CD4-positive, alpha-beta T cell (primary cell): ENCODE data around the gene THSD1. TPM values are rescaled to one million over a fixed set of nuclear protein-coding genes. Genes with fewer than 3 reads are reported as not detected.

Experiments
- ATAC-seq: fragments of 200-7000 bp; cut with Tn5 transposase; one replicate; pipeline ENCODE4 v1.10.0; 2022; ENCODE audit warnings: mild to moderate bottlenecking; ENCODE audit not compliant: poor library complexity
- CTCF ChIA-PET: fragments of 350-600 bp; sonication (Branson Sonifier 250); formaldehyde crosslinking; loops from one replicate; lab custom pipeline; 2021; ENCODE audit warnings: antibody characterized with exemption, inconsistent platforms; lab: Charles Lee
- POLR2A ChIA-PET: fragments of 350-600 bp; sonication (Branson Sonifier 250); formaldehyde crosslinking; loops from one replicate; lab custom pipeline; 2021; ENCODE audit warnings: antibody characterized with exemption, inconsistent platforms; lab: Charles Lee
- DNase-seq, 14 experiments: peaks; one replicate each; pipeline ENCODE4 v3.0.0-alpha.2; 2013 to 2020; ENCODE audit warnings: mixed read lengths in 2 of 14
- H3K27ac ChIP-seq, 2 donors: one replicate each; pipeline versions ENCODE4 v1.5.1 to v1.7.0; 2013; ENCODE audit warnings: low read length in 2 of 2, low read depth in 1 of 2, mild to moderate bottlenecking in 1 of 2
- H3K27me3 ChIP-seq, 2 experiments: 1 replicate in 1 of 2; 2 replicates in 1 of 2; pipeline versions ENCODE4 v1.6.1 to v1.7.0; 2013; ENCODE audit warnings: low read length in 2 of 2, control low read depth in 1 of 2, mild to moderate bottlenecking in 1 of 2, moderate library complexity in 1 of 2; ENCODE audit not compliant: insufficient read depth in 2 of 2, control insufficient read depth in 1 of 2
- H3K36me3 ChIP-seq: one replicate; pipeline ENCODE4 v1.6.1; 2013; ENCODE audit warnings: low read length, control low read depth; ENCODE audit not compliant: insufficient read depth
- H3K4me1 ChIP-seq: one replicate; pipeline ENCODE4 v1.6.1; 2013; ENCODE audit warnings: low read length, control low read depth; ENCODE audit not compliant: insufficient read depth
- H3K4me3 ChIP-seq: one replicate; pipeline ENCODE4 v1.5.1; 2013; ENCODE audit warnings: mild to moderate bottlenecking, low read length, moderate library complexity
- H3K9me3 ChIP-seq, 2 experiments: 1 replicate in 1 of 2; 2 replicates in 1 of 2; pipeline versions ENCODE4 v1.6.1 to v1.7.0; 2013; ENCODE audit warnings: low read length in 2 of 2, mild to moderate bottlenecking in 2 of 2, control low read depth in 1 of 2, moderate library complexity in 1 of 2; ENCODE audit not compliant: control insufficient read depth in 1 of 2, insufficient read depth in 1 of 2
- H3K27ac Mint-ChIP-seq: one replicate; pipeline ENCODE4 v1.8.0; 2020; ENCODE audit warnings: mixed read lengths
- H3K27me3 Mint-ChIP-seq: one replicate; pipeline ENCODE4 v1.8.0; 2021; ENCODE audit warnings: mixed read lengths
- H3K36me3 Mint-ChIP-seq: one replicate; pipeline ENCODE4 v1.8.0; 2021; ENCODE audit warnings: low read depth, mixed read lengths
- H3K4me1 Mint-ChIP-seq: one replicate; pipeline ENCODE4 v1.8.0; 2021; ENCODE audit warnings: low read depth, mixed read lengths
- H3K4me3 Mint-ChIP-seq: one replicate; pipeline ENCODE4 v1.8.0; 2020; ENCODE audit warnings: mild to moderate bottlenecking, mixed read lengths
- H3K9me3 Mint-ChIP-seq: one replicate; pipeline ENCODE4 v1.8.0; 2020; ENCODE audit warnings: mixed read lengths
- intact Hi-C, 2 experiments: fragments of 100-400 bp; cut with DNase I in 1 of 2; cut with micrococcal nuclease in 1 of 2; formaldehyde crosslinking; loops; one replicate each; pipeline versions ENCODE4 v1.15.1 to v1.9.0; 2023 to 2025; cut with DNase I, micrococcal nuclease
- polyA plus RNA-seq, 2 donors: library from polyadenylated mRNA; unstranded; fragments of 120-200 nt; gene quantifications; one replicate each; pipeline ENCODE4 v1.2.1, GENCODE V29; 2013
- total RNA-seq, 174 experiments: library from RNA in 2 of 174; stranded (reverse) in 2 of 174; gene quantifications; one replicate each; pipeline ENCODE4 v1.2.3 and lab custom pipeline; 2021 to 2026
- TF ChIP-seq, protein P1 (sequence below): fragments of 200-600 bp; IDR thresholded peaks from one replicate; pipeline ENCODE4 v1.8.0; 2022; ENCODE audit warnings: antibody characterized with exemption, mild to moderate bottlenecking

The THSD1 gene, protein sequence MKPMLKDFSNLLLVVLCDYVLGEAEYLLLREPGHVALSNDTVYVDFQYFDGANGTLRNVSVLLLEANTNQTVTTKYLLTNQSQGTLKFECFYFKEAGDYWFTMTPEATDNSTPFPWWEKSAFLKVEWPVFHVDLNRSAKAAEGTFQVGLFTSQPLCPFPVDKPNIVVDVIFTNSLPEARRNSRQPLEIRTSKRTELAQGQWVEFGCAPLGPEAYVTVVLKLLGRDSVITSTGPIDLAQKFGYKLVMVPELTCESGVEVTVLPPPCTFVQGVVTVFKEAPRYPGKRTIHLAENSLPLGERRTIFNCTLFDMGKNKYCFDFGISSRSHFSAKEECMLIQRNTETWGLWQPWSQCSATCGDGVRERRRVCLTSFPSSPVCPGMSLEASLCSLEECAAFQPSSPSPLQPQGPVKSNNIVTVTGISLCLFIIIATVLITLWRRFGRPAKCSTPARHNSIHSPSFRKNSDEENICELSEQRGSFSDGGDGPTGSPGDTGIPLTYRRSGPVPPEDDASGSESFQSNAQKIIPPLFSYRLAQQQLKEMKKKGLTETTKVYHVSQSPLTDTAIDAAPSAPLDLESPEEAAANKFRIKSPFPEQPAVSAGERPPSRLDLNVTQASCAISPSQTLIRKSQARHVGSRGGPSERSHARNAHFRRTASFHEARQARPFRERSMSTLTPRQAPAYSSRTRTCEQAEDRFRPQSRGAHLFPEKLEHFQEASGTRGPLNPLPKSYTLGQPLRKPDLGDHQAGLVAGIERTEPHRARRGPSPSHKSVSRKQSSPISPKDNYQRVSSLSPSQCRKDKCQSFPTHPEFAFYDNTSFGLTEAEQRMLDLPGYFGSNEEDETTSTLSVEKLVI
- under 1 TPM; 0.53 to 0.60 TPM for total RNA-seq
- 0.51 TPM for polyA plus RNA-seq (2013, experiment 1 of 2)
- polyA plus RNA-seq (2013, experiment 2 of 2) = 0.94 TPM
- total RNA-seq (lab: John Stamatoyannopoulos, UW) = 0 to 2.0 (median 0.60) reads per million in 172 experiments

DNA sequence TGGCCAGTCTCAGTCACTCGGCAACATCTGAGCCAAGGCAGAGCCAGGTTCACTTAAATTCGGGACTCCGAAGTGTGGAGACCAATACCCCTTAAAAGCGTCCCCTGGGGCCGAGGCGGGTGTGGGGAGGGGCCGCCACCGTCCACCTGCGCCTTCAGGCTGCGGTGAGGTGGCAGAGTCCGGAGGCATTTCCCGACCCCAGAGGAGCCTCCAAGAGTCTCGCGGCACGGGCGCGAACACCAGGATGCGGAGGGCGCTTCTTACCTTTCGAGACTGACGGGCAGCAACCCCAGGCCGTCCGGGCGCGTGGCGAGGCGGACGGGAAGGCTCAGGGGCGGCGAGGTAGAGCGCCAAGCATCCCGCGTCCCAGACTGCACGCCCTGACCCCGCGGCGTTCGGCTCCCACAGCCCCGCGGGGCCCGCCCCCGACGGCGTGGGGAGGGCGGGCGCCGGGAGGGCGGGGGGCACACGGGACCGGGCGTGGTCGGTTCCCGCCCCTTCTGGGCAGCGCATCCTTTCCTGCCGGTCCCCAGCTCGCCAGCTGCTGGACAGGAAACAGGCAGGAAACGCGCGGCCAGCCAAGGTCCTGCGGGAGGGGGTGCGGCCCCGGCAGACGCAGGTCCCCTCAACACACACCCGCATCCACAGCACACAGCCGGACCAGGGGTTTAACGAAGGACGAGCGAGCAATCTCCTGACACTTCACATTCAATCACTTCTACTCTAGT is at the start of gene THSD1:
THSD1 (minus strand) TSS at position 406 of the 728 bp plus-strand sequence. CDS start 3,572 bp downstream, outside the sequence.
- Mint-ChIP-seq H3K9me3 (no peaks in the 10 kb centered on the region), H3K27me3 (peaks cover 33% of the 10 kb centered on the region), H3K4me1 (peaks cover 24% of the 10 kb centered on the region), H3K4me3 (peak within 1 kb of the TSS; percentile 71), H3K27ac (no peak within 1 kb of the TSS), H3K36me3 (no peaks in the 10 kb centered on the region)
- H3K4me1 ChIP-seq = peaks cover 21% of the 10 kb centered on the region
- intact Hi-C loops = no loop called here
- TF ChIP-seq, protein P1, sequence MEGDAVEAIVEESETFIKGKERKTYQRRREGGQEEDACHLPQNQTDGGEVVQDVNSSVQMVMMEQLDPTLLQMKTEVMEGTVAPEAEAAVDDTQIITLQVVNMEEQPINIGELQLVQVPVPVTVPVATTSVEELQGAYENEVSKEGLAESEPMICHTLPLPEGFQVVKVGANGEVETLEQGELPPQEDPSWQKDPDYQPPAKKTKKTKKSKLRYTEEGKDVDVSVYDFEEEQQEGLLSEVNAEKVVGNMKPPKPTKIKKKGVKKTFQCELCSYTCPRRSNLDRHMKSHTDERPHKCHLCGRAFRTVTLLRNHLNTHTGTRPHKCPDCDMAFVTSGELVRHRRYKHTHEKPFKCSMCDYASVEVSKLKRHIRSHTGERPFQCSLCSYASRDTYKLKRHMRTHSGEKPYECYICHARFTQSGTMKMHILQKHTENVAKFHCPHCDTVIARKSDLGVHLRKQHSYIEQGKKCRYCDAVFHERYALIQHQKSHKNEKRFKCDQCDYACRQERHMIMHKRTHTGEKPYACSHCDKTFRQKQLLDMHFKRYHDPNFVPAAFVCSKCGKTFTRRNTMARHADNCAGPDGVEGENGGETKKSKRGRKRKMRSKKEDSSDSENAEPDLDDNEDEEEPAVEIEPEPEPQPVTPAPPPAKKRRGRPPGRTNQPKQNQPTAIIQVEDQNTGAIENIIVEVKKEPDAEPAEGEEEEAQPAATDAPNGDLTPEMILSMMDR = no peak
- H3K27ac ChIP-seq = no peak within 1 kb of the TSS
- H3K27me3 ChIP-seq = peaks cover 6 to 26% of the 10 kb centered on the region in 2 experiments
- peak; percentile 26 for ATAC-seq
- DNase-seq = peak in 4 of 14 experiments; percentile 2 to 20 (median 10)
- peak within 1 kb of the TSS; percentile 55 for H3K4me3 ChIP-seq
- H3K9me3 ChIP-seq = peaks cover 0 to 19% of the 10 kb centered on the region in 2 experiments
- POLR2A ChIA-PET = no interaction called here
- CTCF ChIA-PET = interaction anchor here (0.5 to 0.9 kb wide), 3 partner anchors 44 to 46 kb away, joined by 3 read pairs; no protein-coding TSS in a partner anchor
- no peaks in the 10 kb centered on the region for H3K36me3 ChIP-seq

DNA sequence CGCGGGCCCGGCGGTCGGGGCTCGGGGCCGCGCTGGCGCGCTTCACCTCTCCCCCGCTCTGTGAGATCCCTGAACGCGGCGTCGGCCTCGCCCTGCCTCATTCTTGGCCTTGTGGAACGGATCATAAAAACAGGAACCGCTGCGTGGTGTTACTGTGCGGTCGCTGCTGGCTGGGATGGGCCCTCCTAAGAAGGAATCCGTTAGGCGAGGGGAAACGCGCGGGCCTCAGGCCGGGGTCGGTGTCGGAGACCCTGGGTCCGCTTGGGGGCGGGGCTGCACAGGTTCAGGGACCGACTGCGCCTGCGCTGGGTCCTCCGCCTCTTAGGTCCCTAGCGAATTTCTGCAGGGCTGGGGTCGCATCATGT is 49.7 kb upstream of the THSD1 start:
- ATAC-seq = peak; percentile 10
- Histone ChIP-seq H3K9me3 (no peaks in the 10 kb centered on the region), H3K27ac (peak overlapping the region; percentile 82 to 88), H3K27me3 (no peaks in the 10 kb centered on the region), H3K4me1 (peaks cover 12% of the 10 kb centered on the region), H3K36me3 (peaks cover 9% of the 10 kb centered on the region), H3K4me3 (peak overlapping the region; percentile 83)
- no peaks in the 10 kb centered on the region for H3K27me3 Mint-ChIP-seq
- ChIA-PET CTCF (no interaction called here), POLR2A (interaction anchor here (0.7 to 1.6 kb wide), 4 partner anchors 161 to 1003 kb away, joined by 3 to 7 read pairs (median 4); partner anchors contain the start of genes INTS6 and SUGT1)
- TF ChIP-seq, protein P1 = no peak
- peaks cover 38% of the 10 kb centered on the region for H3K4me1 Mint-ChIP-seq
- H3K9me3 Mint-ChIP-seq = no peaks in the 10 kb centered on the region
- DNase-seq = peak; percentile 60 to 89 (median 70)
- peak overlapping the region; percentile 98 for H3K27ac Mint-ChIP-seq
- H3K4me3 Mint-ChIP-seq = peak overlapping the region; percentile 91
- intact Hi-C loops = loop anchor here (1.0 to 10.0 kb wide), 9 partner anchors 161 to 1001 kb away; partner anchors contain the start of genes INTS6 (in 2 of the 2), ALG11 (in 1 of the 2), ATP7B (in 1 of the 2) and NEK3 (in 1 of the 2)
- H3K36me3 Mint-ChIP-seq = peaks cover 35% of the 10 kb centered on the region
